SK-N-DZ (cell line): Measurements from ENCODE around the gene ATP5F1E.
"Not testable (repeated sequence)": the region's sequence is repeated elsewhere in the genome, so short reads cannot be mapped to it uniquely, and the experiment has no call there.

Experiments
- DNase-seq: peaks from one replicate; pipeline ENCODE4 v3.0.0-alpha.2; 2015; ENCODE audit warnings: low spot score

The ATP5F1E gene

DNA sequence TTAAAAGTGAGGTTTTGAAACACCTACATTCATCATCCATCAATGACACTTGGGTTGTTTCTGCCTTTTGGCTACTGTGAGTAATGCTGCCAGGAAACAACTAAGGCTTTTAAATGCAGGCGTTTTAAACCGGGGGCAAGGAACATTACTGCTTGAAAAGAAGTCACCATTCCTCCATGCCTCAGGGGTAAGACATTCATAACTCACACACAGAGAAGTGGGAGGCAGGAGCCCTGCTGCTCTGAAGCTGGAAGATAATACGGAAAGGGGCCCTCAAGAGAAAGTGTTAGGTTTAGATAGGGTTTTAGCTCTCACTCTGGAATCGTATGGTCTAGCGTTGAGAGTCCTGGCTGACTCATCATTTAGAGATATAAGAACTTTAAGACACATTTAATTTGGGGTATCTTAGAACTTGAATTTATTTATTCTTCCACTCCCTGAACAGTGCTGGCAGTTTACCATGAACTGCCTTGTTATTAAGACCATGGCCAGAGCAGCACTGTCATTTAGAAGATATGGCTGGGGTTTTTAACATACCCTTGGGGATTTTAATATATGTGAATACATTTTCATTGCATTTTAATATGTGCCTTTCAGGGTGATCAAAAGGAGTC, 11.1 kb downstream of the ATP5F1E start:
- no peak for DNase-seq

DNA sequence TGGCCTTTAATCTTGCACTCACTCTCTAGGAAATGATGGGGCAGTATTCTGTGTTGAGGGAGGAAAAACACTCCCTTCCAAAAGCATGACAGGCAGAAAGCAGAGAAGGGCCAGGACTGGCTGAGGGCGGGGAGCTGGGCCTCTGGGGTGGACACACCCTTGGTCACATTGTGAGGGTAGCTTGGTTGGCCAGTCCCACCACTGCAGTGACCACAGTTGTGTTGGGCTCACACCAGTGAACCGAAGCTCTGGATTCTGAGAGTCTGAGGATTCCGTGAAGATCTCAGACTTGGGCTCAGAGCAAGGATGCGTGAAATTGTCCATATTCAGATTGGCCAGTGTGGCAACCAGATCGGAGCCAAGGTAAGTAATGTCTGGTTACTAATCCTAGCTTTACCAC, 12.9 kb downstream of the ATP5F1E start, which contains the start of gene TUBB1:
Gene TUBB1 (plus strand): TSS at position 213 of the 400 bp plus-strand sequence. CDS start 94 bp downstream, at position 307.
- no peak for DNase-seq

DNA sequence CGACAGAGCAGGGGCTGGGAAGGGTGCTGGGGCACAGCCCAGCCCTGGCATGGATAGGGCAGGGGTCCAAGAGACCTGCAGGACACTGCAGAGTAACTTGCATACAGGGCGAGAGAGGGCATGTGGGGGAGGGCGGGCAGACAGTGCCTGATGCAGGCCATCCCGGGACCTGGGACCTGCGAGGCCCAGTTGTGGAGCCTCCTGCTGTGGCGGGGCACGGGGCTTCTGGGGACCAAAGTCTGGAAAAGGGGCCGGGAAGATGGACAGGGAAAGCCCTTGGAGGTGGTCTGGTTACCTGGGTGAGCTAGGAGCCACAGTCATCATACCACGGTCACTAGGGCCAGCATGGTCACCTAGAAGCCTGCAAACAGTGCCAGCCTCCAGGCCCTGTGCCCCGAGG, 13.3 kb downstream of the ATP5F1E start:
- no peak for DNase-seq

DNA sequence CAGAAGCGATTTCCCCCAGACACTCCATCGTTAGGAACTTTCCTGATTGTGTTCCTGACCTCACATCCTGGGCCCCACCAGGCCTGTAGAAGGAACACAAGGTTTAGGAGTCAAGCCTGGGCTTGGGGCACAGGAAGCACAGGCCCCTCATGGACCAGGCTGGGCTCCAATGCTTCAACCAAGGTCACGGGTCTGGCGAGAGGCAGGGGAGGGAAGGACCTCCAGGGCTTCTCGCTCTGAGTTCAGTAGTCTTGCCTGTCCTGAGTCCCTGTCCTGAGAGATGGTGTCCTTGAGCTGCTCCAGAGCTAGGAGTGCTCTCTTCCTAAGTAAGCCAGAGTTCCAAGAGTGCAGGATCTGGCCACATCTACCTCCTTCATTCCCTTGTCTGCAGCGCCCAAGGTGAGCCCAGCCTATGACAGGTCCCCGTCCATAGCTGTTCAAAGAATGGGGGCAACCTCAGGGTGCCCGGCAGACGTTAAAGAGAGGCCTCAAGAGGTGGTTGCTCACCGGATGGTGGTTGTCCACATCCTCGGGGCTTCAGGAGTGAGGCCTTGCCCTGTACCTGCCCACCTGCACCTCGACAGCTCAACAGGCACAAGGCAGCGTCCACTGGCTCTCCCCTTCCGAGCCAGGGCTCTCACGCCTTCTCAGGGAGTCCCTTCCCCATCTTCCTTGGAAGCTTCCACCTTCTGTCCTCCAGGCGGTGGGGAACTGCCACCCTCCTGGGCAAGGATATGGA, 14.5 kb downstream of the ATP5F1E start:
- no peak for DNase-seq

DNA sequence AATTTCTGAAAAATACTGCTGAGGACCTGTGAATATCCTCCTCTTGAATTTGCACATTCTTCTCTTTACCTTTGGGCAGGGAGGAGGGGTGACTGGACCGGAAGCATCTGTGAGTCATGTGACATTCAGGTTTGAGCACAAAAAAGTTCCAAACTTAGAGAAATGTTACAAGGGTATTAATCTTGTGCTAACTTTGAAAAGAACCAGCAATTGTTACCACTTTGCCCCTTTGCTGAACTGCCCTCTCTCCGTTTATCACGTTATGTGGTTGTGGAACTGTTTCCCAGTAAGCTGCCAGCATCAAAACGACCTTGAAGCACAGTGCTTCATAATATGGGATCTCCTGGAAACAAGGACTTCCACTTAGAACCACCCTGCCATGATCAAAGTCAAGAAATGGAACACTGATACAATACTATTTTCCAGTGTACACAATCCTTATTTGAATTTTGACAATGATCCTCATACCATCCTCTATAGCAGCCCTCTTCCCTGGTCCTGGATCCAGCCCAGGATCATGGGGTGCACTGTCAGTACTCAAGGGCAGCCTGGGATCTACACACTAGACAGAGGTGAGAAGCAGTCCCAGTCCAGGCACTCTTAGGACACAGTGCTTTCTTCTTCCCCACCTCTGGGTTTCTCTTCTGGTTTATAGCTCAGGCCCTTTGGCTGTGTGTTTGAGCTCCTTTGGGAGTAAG, 15.2 kb downstream of the ATP5F1E start:
- DNase-seq, result no peak

DNA sequence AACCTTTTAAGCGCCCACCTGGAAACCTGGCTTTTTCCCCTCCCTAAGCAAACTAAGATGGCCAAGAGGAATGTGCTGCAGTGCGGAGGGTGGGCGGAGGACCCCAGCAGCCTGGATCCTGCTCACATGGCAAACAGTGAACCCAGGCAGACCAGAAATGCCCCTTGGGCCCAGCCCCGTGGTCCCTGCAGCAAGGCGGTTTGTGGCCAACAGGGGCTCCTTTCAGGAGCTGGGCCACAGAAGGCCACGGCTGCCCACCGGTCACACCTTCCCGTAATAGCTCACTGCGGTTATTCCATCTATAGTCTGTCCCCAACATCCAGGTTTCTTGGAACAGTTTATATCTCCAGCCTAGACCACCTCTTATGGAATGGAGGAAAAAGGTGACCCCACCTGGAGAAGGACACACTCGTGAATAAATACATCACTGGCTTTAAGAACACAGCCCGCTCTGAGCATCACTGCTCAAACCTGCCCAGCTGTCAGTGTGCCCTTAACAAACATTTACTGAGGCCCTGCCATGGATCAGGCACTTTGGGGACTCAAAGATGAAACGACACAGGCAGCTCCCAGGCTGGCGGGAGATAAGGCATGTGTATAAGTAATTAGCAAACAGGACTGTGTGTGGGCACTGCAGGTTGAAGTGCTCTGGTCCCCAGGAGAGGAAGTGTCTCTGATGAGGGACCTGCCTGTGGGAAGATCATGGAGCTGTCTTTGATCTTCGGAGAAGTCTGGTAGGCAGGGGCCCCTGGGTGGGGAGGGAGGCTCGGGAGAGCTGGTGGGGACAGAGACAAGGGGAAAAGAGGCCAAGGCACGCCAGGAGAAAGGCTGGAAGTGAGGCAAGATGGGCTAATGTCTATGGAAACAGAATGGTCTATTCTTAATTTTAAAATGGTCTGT, 16.1 kb downstream of the ATP5F1E start:
- DNase-seq, result peak; percentile 79

DNA sequence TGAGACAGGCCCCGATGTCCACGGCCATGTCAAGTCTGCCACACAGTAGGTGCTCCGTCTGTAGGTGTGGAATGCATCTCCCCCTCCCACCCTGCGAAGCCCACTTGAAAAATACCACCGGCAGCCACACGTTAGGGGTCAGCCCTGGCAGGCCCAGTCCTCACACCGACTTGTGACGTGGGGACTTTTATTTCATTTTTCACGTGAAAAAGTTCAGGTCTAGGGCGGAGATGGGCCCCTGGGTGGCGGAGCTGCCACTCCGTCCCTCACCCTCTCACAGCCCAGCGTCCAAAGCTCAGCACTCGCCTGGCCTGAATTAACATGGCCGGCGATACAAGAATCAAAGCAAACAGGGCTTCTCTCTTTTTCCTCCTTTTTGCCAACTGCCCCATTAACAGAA, 16.7 kb downstream of the ATP5F1E start:
- DNase-seq, result no peak

DNA sequence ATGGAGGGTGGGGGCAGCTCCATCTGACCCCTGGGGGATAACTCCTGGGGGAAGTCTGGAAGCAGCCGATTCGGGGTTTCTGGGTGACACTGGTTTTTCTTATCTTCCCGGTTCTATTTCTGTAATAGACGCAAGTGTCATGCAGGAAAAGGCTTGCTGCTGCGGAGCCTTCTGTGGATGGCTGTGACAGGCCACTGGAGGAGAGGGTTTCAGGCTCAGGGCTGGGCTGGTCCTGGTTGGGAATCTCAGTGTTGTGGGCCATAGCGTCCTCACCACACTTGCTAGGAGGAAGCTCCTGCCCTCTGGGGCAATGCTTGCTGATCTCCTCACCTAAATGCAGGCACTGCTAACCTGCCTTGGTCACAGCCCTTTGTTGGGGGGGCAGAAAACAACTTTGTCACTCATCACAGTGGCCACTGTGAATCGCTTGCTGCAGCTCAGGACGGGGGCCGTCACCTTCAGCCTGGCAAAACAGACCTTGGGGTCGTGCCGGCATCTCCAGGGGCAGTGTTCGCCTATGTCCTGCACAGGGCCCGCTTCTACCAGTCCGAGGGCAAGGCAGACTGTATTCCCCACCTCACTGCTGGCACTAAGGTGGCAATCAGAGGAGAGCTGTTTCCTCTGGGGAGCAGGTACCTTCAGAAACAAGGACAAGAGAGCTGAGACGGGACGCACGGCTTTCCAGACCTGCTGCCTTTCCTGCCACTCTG, 17.3 kb downstream of the ATP5F1E start:
- DNase-seq, result no peak

DNA sequence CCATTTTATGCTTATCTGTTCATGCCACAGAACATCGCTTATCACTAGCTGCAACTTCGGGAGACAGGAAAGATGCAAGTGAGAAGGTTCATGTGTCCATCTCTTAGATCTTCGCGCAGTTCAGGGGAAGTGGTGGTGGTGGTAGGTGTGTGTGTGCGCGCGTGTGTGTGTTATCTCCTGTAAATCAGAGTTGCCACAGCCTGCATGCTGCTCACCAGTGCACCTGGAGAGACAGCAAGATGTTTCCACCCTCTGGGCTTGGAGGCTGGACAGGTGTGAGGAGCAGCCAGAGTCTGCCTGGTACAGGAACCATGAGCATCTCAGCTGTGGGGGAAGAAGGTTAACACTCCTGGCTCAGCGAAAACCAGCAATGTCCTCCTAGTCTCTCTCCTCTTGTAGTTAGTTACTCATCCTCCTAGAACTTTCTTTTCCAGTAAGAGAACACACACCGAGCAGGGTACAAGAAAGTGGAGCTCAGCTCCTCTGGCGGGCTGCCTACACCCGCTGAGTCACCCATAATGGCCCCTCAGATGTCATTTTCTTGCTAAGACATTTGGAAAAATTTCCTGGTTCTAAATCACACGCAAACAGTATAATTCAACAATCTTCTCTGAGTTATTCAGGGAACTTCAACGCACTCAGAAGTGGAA, 18.1 kb downstream of the ATP5F1E start:
- no peak for DNase-seq

DNA sequence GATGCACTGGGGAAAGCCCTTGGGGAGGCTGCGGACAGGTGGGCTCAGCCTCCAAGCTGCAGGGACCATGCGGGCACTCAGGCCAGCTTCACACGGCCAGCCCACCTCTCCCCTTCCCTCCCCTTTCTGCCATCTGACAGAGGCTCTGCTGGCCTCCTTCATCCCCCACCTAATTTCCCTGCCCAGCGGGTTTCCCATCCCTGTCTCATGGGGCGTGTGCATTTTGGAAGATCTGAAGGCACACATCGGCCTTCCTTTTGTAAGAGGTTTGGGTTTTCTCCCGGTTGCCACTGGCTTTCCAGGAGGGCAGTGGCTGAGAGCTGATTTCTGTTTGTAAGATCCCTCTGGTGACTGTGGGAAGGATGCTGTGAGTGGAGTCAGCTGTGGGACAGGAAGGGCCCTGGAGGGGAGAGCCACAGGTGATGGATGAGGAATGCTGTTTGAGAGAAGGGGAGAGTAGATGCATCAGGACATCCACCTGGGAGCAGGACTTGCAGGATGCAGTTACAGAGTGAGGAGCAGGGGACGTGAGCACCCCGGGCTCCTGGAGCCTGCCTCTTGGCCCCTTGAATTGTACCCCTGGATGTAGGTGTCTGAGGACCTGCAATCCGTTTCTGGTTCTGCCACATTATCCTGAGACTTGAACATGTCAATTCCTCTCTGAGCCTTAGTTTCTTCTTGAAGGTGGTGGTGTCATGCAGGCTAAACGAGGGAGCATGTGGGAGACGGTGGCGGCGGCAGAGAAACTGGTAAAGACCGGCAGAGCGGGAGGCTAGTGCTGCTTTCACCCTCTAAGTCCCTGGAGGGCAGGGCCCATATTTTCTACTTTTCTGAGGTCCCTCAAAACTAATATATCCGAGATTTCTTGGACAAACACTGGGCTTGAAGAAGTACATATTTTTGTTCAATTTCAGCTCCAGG, 18.8 kb downstream of the ATP5F1E start:
- no peak for DNase-seq

DNA sequence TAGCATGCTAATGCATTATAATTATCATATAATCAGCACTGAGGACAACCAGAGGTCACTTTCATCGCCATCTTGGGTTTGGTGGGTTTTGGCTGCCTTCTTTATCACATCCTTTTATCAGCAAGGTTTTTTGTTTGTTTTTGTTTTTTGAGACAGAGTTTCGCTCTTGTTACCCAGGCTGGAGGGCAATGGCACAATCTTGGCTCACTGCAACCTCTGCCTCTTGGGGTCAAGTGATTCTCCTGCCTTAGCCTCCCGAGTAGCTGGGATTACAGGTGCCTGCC, 20.3 kb downstream of the ATP5F1E start:
- DNase-seq, result not testable (repeated sequence)

DNA sequence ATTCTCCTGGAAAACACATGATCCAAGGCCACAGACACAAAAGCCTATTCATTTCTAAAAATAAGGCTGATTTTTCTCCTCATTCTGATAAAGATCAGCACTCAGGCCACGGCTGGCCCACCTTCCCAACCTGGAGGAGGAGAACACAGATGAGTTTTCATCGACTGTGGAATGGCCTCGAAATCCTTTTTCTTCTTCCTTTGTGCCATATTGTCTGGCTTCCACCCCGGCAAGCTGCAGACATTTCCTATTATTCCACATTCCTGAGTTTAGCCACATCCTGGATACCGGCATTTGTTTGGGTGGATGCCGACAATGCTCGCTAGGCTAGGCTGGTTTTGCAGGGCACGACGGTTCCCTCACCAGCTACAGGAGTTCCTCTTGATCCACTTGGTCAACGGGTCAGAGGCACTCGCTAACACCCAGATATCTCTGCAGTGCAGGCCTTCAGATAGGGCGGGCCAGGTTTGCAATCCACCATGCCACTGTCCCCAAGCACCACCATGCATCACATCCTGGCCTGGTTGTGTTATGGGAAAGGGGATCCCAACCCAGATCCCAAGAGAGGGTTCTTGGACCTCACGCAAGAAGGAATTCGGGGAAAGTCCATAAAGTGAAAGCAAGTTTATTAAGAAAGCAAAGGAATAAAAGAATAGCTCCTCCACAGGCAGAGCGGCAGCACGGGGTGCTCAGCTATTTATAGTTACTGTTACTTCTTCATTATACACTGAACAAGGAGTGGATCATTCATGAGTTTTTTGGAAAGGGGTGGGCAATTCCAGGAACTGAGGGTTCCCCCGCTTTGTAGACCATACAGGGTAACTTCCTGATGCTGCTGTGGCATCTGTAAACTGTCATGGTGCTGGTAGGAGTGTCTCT, 20.9 kb downstream of the ATP5F1E start:
- no peak for DNase-seq

DNA sequence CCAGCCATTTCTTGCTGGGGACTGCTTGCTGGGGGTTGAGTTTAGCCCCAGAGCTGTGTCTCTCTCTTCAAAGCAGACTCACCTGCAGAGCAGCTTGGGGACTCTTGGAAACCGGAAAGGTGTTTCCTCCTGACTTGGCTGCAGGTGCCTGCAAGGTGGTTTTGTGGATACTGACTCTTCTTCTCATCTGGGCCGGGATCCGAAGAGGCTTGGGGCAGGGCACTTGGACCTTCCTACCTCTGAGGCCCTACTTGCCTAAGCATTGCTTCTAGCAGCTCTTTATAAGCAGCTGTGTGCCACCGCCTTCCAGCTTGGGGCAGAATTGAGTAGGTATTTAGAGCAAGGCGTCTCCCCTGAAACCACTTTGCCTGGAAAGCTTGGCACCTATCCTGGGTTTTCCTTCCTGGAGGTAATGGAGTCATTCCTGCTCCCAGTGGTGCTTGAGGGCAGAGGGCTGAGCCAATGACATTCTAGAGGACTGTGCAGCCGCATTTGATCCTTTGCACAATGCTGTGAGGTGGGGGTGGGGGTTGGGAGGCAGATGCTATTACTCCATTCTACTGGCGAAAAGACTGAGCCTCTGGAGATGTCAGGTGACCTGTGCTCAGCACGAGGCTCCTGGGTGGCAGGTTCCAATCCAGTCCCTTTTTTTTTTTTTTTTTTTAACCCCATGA, 21.7 kb downstream of the ATP5F1E start:
- no peak for DNase-seq

DNA sequence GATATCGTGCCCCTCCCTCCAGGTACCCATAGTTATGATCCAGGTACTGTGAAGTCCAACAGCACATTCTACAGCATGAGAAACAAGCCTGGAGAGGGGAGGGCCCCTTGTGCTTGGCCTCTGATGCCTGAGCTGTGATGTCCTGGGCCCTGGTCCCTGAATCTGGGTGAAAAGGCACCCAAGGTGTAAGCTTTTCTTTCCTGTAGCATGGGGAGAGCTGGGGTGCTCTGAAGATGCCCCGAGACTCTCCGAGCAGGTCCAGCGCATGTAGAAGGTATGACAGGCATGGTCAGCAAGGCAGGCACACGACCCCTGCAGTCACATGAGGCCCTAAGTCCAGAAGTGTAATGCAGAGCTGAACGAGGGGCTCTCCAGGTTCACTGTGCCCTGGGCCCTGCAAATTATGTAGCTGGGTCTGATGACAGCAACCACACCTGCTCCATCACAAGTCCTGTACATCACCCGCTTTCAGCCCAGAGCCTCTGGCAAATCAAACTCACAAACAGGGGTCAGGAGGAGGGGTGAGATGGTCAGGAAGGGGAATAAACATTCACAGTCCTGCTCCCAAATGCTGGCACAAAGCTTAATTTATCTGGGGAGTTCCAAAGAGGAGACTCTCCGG, 23.3 kb downstream of the ATP5F1E start:
- no peak for DNase-seq

DNA sequence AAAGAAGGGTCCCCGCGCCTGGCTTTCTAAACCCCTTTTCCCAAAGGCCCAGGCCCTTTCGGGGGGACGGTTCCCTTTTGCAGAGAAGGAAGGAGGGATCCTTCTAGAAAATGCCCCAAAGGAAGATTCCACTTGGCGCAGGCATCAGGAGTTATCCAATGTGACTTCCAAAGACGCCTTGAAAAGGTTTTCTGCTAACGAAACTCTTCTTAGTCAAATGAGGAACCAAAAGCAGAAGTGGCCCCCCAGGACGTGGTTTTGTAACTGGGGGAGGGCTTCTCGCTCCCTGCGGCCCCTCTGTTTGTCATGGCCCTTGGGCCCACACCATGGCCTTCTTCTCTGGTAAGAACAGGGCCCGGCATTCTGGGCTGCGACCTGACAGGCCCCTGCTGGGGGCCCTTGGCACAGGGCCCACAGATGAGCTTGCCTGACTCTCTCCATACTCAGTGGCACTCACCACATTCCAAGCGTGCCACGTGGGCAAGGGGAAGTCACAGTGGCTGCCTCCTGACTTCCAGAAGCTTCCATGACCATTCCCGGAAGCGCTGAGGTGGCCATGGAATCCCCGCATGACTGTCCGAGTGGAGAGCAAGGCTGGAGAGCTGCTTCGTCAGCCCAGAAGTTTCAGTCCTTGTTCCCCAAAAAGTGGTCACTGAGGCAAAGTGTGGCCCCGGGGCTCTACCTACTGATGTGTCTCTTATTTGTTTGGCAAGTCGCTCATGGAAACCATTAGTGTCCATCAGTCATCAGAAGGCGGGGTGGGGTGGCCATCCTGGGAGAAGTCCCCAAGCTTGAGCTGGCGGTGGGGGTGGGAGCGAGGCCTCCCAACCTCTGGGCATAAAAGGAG, 24.2 kb downstream of the ATP5F1E start:
- DNase-seq, result no peak

DNA sequence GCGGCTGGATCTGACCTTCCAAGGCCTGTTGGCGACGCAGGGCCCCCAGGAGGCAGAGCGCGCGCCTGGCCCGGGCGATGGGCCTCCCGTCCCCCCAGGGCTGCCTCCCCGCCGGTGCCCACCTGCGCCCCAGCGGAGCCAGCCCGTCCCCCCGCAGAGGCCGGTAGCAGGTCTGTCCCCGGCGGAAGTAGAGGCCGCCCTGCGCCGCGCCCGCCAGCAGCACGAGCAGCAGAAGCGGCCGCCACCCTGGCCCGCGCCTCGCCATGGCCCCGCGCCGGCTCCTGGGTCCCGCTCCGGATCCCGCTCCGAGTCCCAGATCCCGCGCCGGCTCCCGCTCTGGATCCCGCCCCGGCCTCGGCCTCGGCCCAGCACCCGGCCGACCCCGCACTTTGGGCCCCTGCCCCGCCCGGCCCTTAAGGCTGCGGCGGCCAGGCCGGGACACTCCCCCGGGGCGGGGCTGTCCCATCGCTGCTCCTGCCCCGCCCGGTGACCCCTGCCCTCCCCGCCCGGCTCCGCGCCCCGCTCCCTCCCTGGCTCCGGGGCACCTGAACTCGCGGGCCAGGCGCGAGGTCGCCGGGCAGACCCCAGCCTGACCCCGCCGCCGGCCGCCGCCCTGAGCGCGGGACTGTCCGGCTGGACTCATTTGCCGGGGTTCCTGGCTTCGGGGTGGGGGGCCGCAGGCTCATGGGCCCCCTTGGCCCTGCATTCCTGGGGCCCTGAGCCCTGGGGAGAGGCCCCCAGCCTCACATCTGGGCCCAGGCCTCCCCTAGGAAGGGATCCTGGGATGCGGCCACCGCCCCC, 25.1 kb downstream of the ATP5F1E start, which contains the start of gene CTSZ:
Gene CTSZ (minus strand): TSS at position 391 of the 801 bp plus-strand sequence. CDS start 126 bp downstream, at position 265.
- no peak for DNase-seq
